DND-41 (cell line): ENCODE measurements around the gene CDCA8.

Experiments used
- ATAC-seq: fragments of 200-7000 bp; cut with Tn5 transposase; 3 replicates; pipeline ENCODE4 v1.9.1; 2021; ENCODE audit warnings: low read depth; ENCODE audit not compliant: insufficient read depth
- DNase-seq: peaks from one replicate; pipeline ENCODE4 v3.0.0-alpha.2; 2020
- H2AFZ ChIP-seq: 2 replicates; pipeline ENCODE4 v1.6.0; 2012; ENCODE audit warnings: low read depth, low read length
- H3K27ac ChIP-seq: 2 replicates; pipeline ENCODE4 v1.5.1; 2012; ENCODE audit warnings: low read length, inconsistent platforms
- H3K27me3 ChIP-seq: fragments of 200-600 bp; sonication (generic); 2 replicates; pipeline ENCODE4 v1.6.0; 2012; ENCODE audit warnings: low read length, mild to moderate bottlenecking, inconsistent platforms; ENCODE audit not compliant: insufficient read depth, poor library complexity
- H3K36me3 ChIP-seq: 2 replicates; pipeline ENCODE4 v1.5.1; 2012; ENCODE audit warnings: low read length, inconsistent platforms; ENCODE audit not compliant: insufficient read depth
- H3K4me1 ChIP-seq: 2 replicates; pipeline ENCODE4 v1.5.1; 2012; ENCODE audit warnings: mild to moderate bottlenecking, low read length; ENCODE audit not compliant: insufficient read depth
- H3K4me2 ChIP-seq: 2 replicates; pipeline ENCODE4 v1.6.0; 2012; ENCODE audit warnings: mild to moderate bottlenecking, moderate library complexity, low read length, inconsistent platforms; ENCODE audit not compliant: insufficient read depth
- H3K4me3 ChIP-seq, 2 experiments: fragments of 200-600 bp in 1 of 2; shearing (Covaris generic) in 1 of 2; 2 replicates each; pipeline ENCODE4 v1.5.1; 2012 to 2016; ENCODE audit warnings: inconsistent platforms in 2 of 2, low read length in 2 of 2, mild to moderate bottlenecking in 2 of 2, low read depth in 1 of 2, moderate library complexity in 1 of 2
- H3K79me2 ChIP-seq: 2 replicates; pipeline ENCODE4 v1.6.0; 2012; ENCODE audit warnings: low read length, inconsistent platforms; ENCODE audit not compliant: insufficient read depth
- H3K9ac ChIP-seq: 2 replicates; pipeline ENCODE4 v1.6.0; 2012; ENCODE audit warnings: low read depth, mild to moderate bottlenecking, inconsistent platforms, low read length, moderate library complexity
- H3K9me3 ChIP-seq: 2 replicates; pipeline ENCODE4 v1.5.1; 2012; ENCODE audit warnings: low read length, moderate library complexity, mild to moderate bottlenecking, inconsistent platforms; ENCODE audit not compliant: insufficient read depth, severe bottlenecking
- H4K20me1 ChIP-seq: 2 replicates; pipeline ENCODE4 v1.6.0; 2012; ENCODE audit warnings: low read length; ENCODE audit not compliant: insufficient read depth
- CTCF ChIP-seq: IDR thresholded peaks from 2 replicates; pipeline ENCODE4 v1.5.1; 2012; ENCODE audit warnings: borderline replicate concordance, low read length, moderate library complexity, mild to moderate bottlenecking; ENCODE audit not compliant: poor library complexity, severe bottlenecking; ENCODE audit errors: extremely low read depth
- EZH2 ChIP-seq: IDR thresholded peaks from 3 replicates; pipeline ENCODE4 v1.6.1; 2012; ENCODE audit warnings: borderline replicate concordance, low read depth, mild to moderate bottlenecking, moderate library complexity, low read length, inconsistent platforms; ENCODE audit not compliant: severe bottlenecking

The CDCA8 gene

GRCh38 chr1:37692078-37692833 lies at the start of gene CDCA8:
Gene CDCA8 (plus strand): TSS chr1:37692516. CDS start chr1:37692691, 175 bp downstream.
- TF ChIP-seq EZH2 (no peak), CTCF (peak; percentile 81)
- H3K27ac ChIP-seq = peak within 1 kb of the TSS; percentile 95
- peak within 1 kb of the TSS; percentile 89 to 95 for H3K4me3 ChIP-seq
- H3K4me1 ChIP-seq = peaks cover 50% of the 10 kb centered on the region
- H3K36me3 ChIP-seq = peaks cover 50% of the 10 kb centered on the region
- peaks cover 67% of the 10 kb centered on the region for H3K79me2 ChIP-seq
- peak within 1 kb of the TSS; percentile 96 for H3K4me2 ChIP-seq
- peak; percentile 99 for DNase-seq
- no peaks in the 10 kb centered on the region for H3K9me3 ChIP-seq
- no peaks in the 10 kb centered on the region for H3K27me3 ChIP-seq
- H2AFZ ChIP-seq = peak within 1 kb of the TSS; percentile 98
- peak within 1 kb of the TSS; percentile 92 for H3K9ac ChIP-seq
- peak; percentile 88 for ATAC-seq
- H4K20me1 ChIP-seq = peaks cover 15% of the 10 kb centered on the region; the same call in 1 of the 2 replicates

- ATAC-seq (no peak), DNase-seq (no peak)
- Histone ChIP-seq H3K4me3 (no peak overlapping the region), H3K9me3 (no peaks in the 10 kb centered on the region), H3K36me3 (no peaks in the 10 kb centered on the region), H4K20me1 (no peaks in the 10 kb centered on the region), H3K4me1 (no peaks in the 10 kb centered on the region), H2AFZ (no peak overlapping the region), H3K9ac (no peak overlapping the region), H3K4me2 (no peak overlapping the region), H3K79me2 (no peaks in the 10 kb centered on the region), H3K27me3 (peaks cover 9% of the 10 kb centered on the region), H3K27ac (no peak overlapping the region)
- TF ChIP-seq EZH2 = no peak
- TF ChIP-seq CTCF = no peak
Measured at GRCh38 chr1:37647281-37647680, 45.0 kb upstream of the CDCA8 start.

- ATAC-seq = no peak
- Histone ChIP-seq H3K36me3 (no peaks in the 10 kb centered on the region), H3K9me3 (no peaks in the 10 kb centered on the region)
Measured at GRCh38 chr1:37650173-37650572, 42.1 kb upstream of the CDCA8 start.

More at GRCh38 chr1:37650173-37650572, 42.1 kb upstream of the CDCA8 start:
- Histone ChIP-seq H4K20me1 (no peaks in the 10 kb centered on the region; the same call in 1 of the 2 replicates), H3K27me3 (peaks cover 3% of the 10 kb centered on the region), H3K4me1 (no peaks in the 10 kb centered on the region), H3K4me3 (no peak overlapping the region), H3K27ac (no peak overlapping the region), H3K4me2 (no peak overlapping the region), H2AFZ (no peak overlapping the region), H3K9ac (no peak overlapping the region), H3K79me2 (no peaks in the 10 kb centered on the region)
- no peak for DNase-seq
- no peak for TF ChIP-seq CTCF
- no peak for TF ChIP-seq EZH2
